NCI-H446 treated with DMSO at 0.1 percent for 48 hours (cell line): ENCODE results near the gene CDCP1.
"Not testable (repeated sequence)": the region's sequence is repeated elsewhere in the genome, so short reads cannot be mapped to it uniquely, and the experiment has no call there.

Experiments
- DNase-seq: peaks from one replicate; lab custom pipeline; 2025; lab: John Stamatoyannopoulos, UW

Gene CDCP1

GRCh38 chr3:45055411-45056143, 90.6 kb downstream of the CDCP1 start:
- no peak for DNase-seq

- no peak for DNase-seq
Observed at GRCh38 chr3:45055032-45055410, 91.2 kb downstream of the CDCP1 start.

- no peak for DNase-seq
Observed at GRCh38 chr3:45054196-45054857, 91.9 kb downstream of the CDCP1 start.

- not testable (repeated sequence) for DNase-seq
Observed at GRCh38 chr3:45053805-45054195, 92.4 kb downstream of the CDCP1 start.

- DNase-seq: no peak
Observed at GRCh38 chr3:45051685-45052084, 94.5 kb downstream of the CDCP1 start.

- no peak for DNase-seq
Observed at GRCh38 chr3:45049807-45050206, 96.4 kb downstream of the CDCP1 start.

GRCh38 chr3:45048244-45048643, 97.9 kb downstream of the CDCP1 start:
- DNase-seq: no peak

- no peak for DNase-seq
Observed at GRCh38 chr3:45043728-45044299, 102.4 kb downstream of the CDCP1 start.

- no peak for DNase-seq
Observed at GRCh38 chr3:45042162-45042561, 104.0 kb downstream of the CDCP1 start.

GRCh38 chr3:45041666-45042065, 104.5 kb downstream of the CDCP1 start:
- DNase-seq: no peak

- peak; percentile 69 for DNase-seq
Observed at GRCh38 chr3:45037720-45038455, 108.3 kb downstream of the CDCP1 start.

GRCh38 chr3:45035441-45036301, 110.5 kb downstream of the CDCP1 start:
- DNase-seq: no peak

GRCh38 chr3:45034612-45035252, 111.4 kb downstream of the CDCP1 start:
- DNase-seq: no peak

- DNase-seq: no peak
Observed at GRCh38 chr3:45033791-45034190, 112.4 kb downstream of the CDCP1 start.
